ENCODE results near the gene ANKRD34A.

ANKRD34A gene

DNA sequence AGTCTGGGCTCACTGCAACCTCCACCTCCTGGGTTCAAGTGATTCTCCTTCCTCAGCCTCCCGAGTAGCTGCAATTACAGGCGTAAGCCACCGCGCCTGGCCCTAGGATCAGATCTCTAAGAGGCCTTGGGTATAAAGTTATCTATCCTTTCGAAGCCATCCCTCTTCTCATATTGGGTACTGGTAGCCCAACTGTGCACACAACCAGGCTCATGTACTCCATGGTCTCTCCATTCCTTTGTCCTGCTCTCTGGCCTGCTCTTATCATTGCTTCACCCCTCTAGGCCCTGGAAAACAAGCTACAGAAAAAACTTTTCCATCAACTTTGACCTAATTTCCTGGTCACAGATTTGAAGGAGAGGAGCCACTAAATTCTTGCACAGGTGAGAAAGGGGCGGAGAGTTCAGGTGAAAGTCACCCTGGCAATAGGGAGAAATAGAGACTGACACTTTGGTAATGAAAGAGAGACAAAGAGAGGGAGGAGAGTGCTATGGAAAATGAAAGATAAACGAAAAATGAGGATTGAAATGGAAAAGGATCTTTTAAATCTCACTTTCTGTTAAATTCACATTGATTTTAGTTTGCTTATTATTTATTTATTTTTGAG is 26.0 kb upstream of the ANKRD34A start:
- no peak for DNase-seq

DNA sequence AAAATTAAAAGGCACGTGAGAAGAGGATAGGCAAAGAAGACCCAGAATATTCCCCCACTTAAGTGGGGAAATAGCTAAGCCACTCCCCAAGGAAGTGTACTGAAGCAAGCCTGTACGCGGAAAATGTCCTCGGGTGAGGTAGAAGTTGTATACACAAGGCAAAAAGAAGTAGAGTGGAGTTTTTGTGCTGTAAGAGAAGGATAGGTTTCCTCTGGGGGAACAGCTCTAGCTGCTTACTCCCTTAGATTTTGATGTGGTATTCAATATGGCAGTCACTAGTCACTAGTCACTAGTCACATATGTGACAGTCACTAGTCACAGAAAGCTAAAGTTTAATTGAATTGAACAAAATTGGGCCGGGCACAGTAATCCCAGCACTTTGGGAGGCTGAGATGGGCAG is 24.4 kb upstream of the ANKRD34A start:
- DNase-seq, result no peak

GRCh38 chr1:145987926-145988325 is 23.6 kb upstream of the ANKRD34A start:
- no peak for DNase-seq

DNA sequence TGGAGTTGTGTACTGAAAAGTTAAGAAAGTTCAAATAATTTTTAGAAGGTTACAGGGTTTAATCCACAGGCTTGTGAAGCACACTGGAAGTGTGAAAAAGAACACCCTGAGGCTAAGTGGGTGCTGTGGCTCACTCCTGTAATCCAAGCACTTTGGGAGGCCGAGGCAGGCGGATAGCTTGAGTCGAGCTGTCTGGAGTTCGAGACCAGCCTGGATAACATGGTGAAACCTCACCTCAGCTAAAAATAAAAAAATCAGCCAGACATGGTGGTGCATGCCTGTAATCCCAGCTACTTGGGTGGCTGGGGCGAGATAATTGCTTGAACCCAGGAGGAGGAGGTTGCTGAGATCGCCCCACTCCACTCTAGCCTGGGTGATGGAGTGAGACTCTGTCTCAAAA is 22.2 kb upstream of the ANKRD34A start:
- DNase-seq, result no peak

GRCh38 chr1:145985502-145986439 is 21.4 kb upstream of the ANKRD34A start:
- no peak for DNase-seq

DNA sequence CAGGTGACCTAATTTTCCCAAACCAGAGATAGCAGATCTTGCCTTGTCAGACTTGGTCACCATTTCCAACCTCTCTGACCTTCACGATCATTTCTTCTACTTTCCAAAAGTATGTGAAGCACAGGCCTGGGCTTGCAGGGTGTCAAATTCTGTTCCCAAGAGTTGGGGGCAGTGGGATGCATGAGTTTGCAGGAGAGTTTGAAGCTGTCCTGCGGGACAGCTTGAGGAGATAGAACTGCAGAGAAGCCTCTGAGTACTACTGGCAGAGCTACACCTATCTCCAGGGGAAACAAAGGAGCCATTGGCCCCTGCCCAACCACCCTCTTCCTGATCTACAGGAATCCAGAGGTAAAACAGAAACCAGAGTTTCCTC is 20.7 kb upstream of the ANKRD34A start:
- no peak for DNase-seq

- DNase-seq, result no peak
Observed at GRCh38 chr1:145983960-145984830, 19.8 kb upstream of the ANKRD34A start.

DNA sequence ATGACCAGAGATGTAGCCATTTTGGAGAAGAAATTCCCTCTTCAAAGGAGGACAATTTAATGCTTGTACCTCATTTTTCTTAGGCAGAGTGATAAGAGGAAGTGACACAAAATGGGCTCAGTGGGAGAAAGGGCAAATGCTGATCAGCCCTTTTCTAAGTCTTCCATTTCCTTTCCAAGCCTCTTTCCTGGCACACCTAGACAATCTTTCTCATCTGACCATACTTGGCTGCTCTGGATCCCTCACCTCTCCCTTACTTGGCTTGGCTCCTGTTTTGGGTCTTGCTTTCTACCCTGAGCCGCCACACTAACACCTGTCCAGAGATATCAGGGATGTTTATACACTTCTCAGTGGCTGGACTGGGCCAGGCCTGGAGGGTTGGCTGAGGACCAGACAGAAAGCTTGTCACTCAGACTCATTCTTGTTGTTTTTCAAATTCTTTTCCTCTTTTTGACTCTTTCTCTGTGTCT is 18.9 kb upstream of the ANKRD34A start:
- DNase-seq, result no peak

DNA sequence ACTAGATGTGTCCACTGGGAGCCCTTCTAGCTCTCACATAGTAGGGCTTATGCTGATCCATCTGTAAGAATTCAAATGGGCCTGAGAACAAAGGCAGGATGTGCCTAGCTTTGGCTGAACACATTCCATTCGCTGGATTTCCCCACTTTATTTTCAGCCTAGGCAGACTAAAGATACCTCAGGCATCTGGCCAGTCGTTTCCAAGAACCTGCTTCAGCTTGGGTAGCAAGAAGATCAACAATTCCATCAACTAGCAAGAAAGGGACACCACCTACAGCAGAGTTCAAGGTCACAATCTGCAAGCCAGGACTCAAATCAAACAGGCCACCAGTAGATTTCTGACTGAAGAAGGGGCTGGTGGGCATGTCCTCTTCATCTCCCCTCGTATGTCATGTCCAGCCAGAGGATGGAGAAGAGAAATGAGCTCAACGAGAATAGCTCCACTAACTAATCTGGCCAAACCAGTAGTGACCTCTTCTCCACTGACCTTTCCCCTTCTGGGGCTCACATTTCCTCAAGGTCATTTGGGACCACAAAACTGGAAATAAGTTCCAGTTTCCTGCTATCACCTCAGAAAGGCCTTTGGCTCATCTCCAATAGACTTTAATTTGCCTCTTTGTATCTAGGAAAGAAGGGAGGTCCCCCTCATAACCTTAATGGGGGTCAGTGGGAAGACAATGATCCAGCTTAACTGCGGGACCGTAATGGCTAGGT is 17.8 kb upstream of the ANKRD34A start:
- no peak for DNase-seq

- no peak for DNase-seq
Observed at GRCh38 chr1:145980457-145980994, 16.2 kb upstream of the ANKRD34A start.

GRCh38 chr1:145979746-145980456 is 15.5 kb upstream of the ANKRD34A start:
- DNase-seq, result no peak

GRCh38 chr1:145978854-145979745 is 14.7 kb upstream of the ANKRD34A start:
- peak; percentile 100 for DNase-seq

DNA sequence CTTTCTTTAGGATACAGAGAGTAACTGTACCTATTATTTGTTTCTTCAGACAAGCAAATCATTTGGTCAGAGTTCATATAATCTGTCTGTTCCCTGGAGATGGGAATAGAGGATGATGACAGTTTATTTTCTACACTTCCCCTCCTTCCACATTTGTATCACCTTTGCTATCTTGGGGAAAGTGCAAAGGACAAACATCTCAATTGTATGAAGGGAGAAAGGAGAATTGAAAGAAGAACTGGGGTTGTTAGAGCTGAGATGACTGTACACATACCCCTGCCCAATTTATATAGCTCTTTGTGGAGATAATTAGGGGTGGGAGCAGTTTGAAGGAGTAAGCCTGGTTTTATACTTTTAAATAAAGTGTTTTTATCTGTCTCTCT is 14.1 kb upstream of the ANKRD34A start:
- no peak for DNase-seq

- DNase-seq, result peak; percentile 79
Observed at GRCh38 chr1:145977486-145978470, 13.4 kb upstream of the ANKRD34A start.

GRCh38 chr1:145977016-145977415 is 12.6 kb upstream of the ANKRD34A start:
- no peak for DNase-seq

DNA sequence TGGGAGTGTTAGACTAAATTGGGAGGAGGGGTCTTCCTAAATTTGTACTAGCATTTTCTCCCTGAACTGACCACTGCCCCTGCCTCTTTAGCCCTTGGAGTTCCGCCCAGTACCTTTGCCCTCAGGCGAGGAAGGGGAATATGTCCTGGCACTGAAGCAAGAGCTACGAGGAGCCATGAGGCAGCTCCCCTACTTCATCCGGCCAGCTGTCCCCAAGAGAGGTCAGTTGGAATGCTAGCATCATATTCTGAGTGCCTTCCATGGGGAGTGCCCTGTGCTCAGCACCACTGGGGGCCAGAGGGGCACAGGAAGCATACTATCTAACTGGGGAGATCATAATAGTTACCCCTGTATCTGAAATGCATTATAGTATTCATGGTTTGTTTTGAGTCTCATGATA is 10.8 kb upstream of the ANKRD34A start:
- no peak for DNase-seq

DNA sequence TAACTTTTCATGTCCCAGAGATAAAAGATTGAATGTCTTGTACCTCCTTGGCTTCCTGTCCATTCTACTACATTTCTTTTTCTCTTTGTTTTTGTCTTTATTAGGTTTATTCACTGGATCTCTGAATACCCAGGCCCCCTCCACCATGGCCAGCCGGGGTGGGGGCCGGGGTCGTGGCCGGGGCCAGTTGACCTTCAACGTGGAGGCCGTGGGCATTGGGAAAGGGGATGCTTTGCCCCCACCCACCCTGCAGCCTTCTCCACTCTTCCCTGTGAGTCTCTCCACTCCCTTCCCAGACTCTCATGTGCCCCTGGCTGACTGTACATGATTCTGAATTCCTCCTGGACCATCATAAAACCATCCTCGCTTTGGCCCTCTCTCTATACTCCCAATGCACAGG is 10.3 kb upstream of the ANKRD34A start:
- no peak for DNase-seq

GRCh38 chr1:145972580-145972979 is 8.2 kb upstream of the ANKRD34A start:
- DNase-seq, result no peak

- DNase-seq, result no peak
Observed at GRCh38 chr1:145967288-145967687, 2.9 kb upstream of the ANKRD34A start.

Measured in kidney glomerular epithelial cell (primary cell).